Subcutaneous abdominal adipose tissue (tissue), 5 donors: ENCODE data around the gene WBP1.
"Not testable (repeated sequence)": the region's sequence is repeated elsewhere in the genome, so short reads cannot be mapped to it uniquely, and the experiment has no call there.

Experiments
- H3K27ac ChIP-seq: one replicate; pipeline ENCODE4 v1.7.0; 2013; ENCODE audit warnings: low read depth, mild to moderate bottlenecking, inconsistent platforms, low read length, moderate library complexity
- H3K27me3 ChIP-seq, 5 donors: one replicate each; pipeline ENCODE4 v1.7.0; 2013; ENCODE audit warnings: low read length in 5 of 5, inconsistent platforms in 1 of 5; ENCODE audit not compliant: control insufficient read depth in 5 of 5, insufficient read depth in 4 of 5
- H3K36me3 ChIP-seq, 5 donors: one replicate each; pipeline ENCODE4 v1.7.0; 2013; ENCODE audit warnings: low read length in 5 of 5; ENCODE audit not compliant: control insufficient read depth in 5 of 5, insufficient read depth in 5 of 5
- H3K4me1 ChIP-seq, 5 donors: one replicate each; pipeline ENCODE4 v1.7.0; 2013; ENCODE audit warnings: low read length in 5 of 5, mild to moderate bottlenecking in 3 of 5, moderate library complexity in 1 of 5; ENCODE audit not compliant: control insufficient read depth in 5 of 5, insufficient read depth in 5 of 5
- H3K4me3 ChIP-seq, 5 donors: one replicate each; pipeline ENCODE4 v1.7.0; 2013; ENCODE audit warnings: low read length in 5 of 5, low read depth in 1 of 5
- H3K9ac ChIP-seq, 5 donors: one replicate each; pipeline ENCODE4 v1.7.0; 2013; ENCODE audit warnings: low read length in 5 of 5, mild to moderate bottlenecking in 4 of 5, moderate library complexity in 3 of 5
- H3K9me3 ChIP-seq, 5 donors: one replicate each; pipeline ENCODE4 v1.7.0; 2013; ENCODE audit warnings: low read length in 5 of 5; ENCODE audit not compliant: control insufficient read depth in 5 of 5
- donor health status: healthy.
- donor health status: healthy.
- donor health status: healthy.
- donor health status: healthy.
- donor health status: healthy.

WBP1 gene

DNA sequence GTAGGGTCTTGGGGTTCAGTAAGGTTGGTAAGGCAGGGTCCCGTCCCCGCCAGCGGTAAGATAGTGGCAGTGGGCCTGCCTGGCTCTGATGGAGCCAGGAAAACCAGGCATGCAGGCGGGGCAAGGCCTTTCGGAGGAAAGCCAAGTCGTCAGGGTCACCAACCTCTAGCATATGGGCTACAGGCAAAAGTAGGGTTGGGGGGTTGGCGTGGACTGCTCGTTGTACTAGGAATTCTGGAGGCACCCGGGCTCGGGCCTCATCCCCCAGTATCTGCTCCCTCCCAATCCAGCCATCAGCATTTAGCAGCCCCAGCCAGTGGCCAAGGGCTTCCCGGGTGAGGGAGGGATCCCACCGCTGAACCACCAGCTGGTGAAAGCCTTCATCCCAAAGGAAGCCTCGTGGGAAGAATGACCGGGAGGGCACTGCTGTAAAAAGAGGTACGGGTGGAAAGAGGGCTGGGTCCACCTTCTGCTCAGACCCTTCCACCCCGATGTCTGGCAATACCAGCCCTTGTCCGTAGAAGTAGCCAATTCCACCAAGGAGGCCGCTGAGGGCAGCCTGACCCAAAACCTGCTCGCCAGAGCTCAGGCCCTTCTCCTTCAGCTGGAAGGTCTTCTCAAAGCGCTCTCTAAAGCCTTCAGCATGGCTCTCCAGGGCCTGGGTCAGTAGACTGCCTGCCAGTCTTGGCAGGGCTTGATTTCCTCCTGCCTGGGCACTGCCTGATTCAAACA is 4.0 kb downstream of the WBP1 start:
- Histone ChIP-seq H3K27me3 (no peaks in the 10 kb centered on the region), H3K27ac (no peak overlapping the region), H3K9ac (no peak overlapping the region), H3K4me1 (peaks cover 4 to 37% (median 30%) of the 10 kb centered on the region in 5 donors), H3K9me3 (no peaks in the 10 kb centered on the region), H3K36me3 (peaks cover 0 to 24% (median 21%) of the 10 kb centered on the region in 5 donors), H3K4me3 (no peak overlapping the region)

GRCh38 chr2:74462786-74463105 is 4.5 kb downstream of the WBP1 start:
- peaks cover 4 to 32% (median 26%) of the 10 kb centered on the region in 5 donors for H3K4me1 ChIP-seq

GRCh38 chr2:74464406-74464805 is 6.2 kb downstream of the WBP1 start:
- Histone ChIP-seq H3K9me3 (no peaks in the 10 kb centered on the region), H3K36me3 (peaks cover 0 to 24% (median 21%) of the 10 kb centered on the region in 5 donors), H3K4me3 (peak overlapping the region; percentile 72 to 92 (median 84)), H3K27me3 (no peaks in the 10 kb centered on the region), H3K4me1 (peaks cover 0 to 20% (median 16%) of the 10 kb centered on the region in 5 donors), H3K27ac (peak overlapping the region; percentile 72), H3K9ac (peak overlapping the region in 4 of 5 donors; percentile 89 to 95 (median 94))

More at GRCh38 chr2:74462786-74463105, 4.5 kb downstream of the WBP1 start:
- H3K9me3 ChIP-seq: no peaks in the 10 kb centered on the region
- H3K4me3 ChIP-seq: no peak overlapping the region
- no peak overlapping the region for H3K27ac ChIP-seq
- H3K27me3 ChIP-seq: no peaks in the 10 kb centered on the region
- H3K36me3 ChIP-seq: peaks cover 0 to 24% (median 21%) of the 10 kb centered on the region in 5 donors
- no peak overlapping the region for H3K9ac ChIP-seq

DNA sequence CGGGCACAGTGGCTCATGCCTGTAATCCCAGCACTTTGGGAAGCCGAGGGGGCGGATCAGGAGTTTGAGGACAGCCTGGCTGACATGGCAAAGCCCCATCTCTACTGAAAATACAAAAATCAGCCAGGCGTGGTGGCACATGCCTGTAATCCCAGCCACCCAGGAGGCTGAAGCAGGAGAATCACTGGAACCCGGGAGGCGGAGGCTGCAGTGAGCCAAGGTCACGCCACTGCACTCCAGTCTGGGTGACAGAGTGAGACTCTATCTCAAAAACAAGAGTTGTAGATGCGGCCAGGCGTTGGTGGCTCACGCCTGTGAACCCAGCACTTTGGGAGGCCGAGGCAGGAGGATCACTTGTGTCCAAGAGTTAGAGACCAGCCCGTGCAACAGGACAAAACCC is 12.5 kb downstream of the WBP1 start:
- H3K4me3 ChIP-seq, H3K9ac ChIP-seq: not testable (repeated sequence)

GRCh38 chr2:74471332-74472065 is 13.3 kb downstream of the WBP1 start:
- H3K4me3 ChIP-seq: peak overlapping the region; percentile 86 to 98 (median 92)
- H3K27me3 ChIP-seq: no peaks in the 10 kb centered on the region
- no peaks in the 10 kb centered on the region for H3K9me3 ChIP-seq
- H3K27ac ChIP-seq: peak overlapping the region; percentile 93
- peaks cover 2 to 23% (median 22%) of the 10 kb centered on the region in 5 donors for H3K4me1 ChIP-seq
- peak overlapping the region in 4 of 5 donors; percentile 83 to 92 (median 88) for H3K9ac ChIP-seq
- H3K36me3 ChIP-seq: peaks cover 0 to 19% (median 14%) of the 10 kb centered on the region in 5 donors

More for the DNA sequence above, 12.5 kb downstream of the WBP1 start:
- not testable (repeated sequence) for H3K9me3 ChIP-seq, H3K27ac ChIP-seq, H3K27me3 ChIP-seq
- H3K4me1 ChIP-seq: peaks cover 2 to 27% (median 26%) of the 10 kb centered on the region in 5 donors
- H3K36me3 ChIP-seq: peaks cover 0 to 16% (median 14%) of the 10 kb centered on the region in 5 donors

- Histone ChIP-seq H3K27ac (peak within 1 kb of the TSS; percentile 93), H3K4me1 (peaks cover 2 to 28% (median 27%) of the 10 kb centered on the region in 5 donors), H3K9me3 (no peaks in the 10 kb centered on the region), H3K36me3 (peaks cover 0 to 24% (median 17%) of the 10 kb centered on the region in 5 donors), H3K9ac (peak within 1 kb of the TSS; percentile 77 to 92 (median 84)), H3K27me3 (no peaks in the 10 kb centered on the region), H3K4me3 (peak within 1 kb of the TSS; percentile 86 to 98 (median 92))
Measured at GRCh38 chr2:74472086-74472944, 14.1 kb downstream of the WBP1 start, which contains the start of gene MRPL53. Gene MRPL53, minus strand, starts transcription at chr2:74472680. Its CDS starts 20 bp downstream, at chr2:74472660.

- Histone ChIP-seq H3K9me3 (no peaks in the 10 kb centered on the region), H3K27me3 (no peaks in the 10 kb centered on the region), H3K27ac (peak overlapping the region; percentile 93), H3K4me3 (peak overlapping the region; percentile 86 to 98 (median 92)), H3K36me3 (peaks cover 0 to 29% (median 20%) of the 10 kb centered on the region in 5 donors), H3K4me1 (peaks cover 2 to 29% (median 27%) of the 10 kb centered on the region in 5 donors), H3K9ac (peak overlapping the region; percentile 77 to 92 (median 84))
Measured at GRCh38 chr2:74472945-74473258, 14.7 kb downstream of the WBP1 start.

- no peaks in the 10 kb centered on the region for H3K9me3 ChIP-seq
- peaks cover 3 to 34% (median 22%) of the 10 kb centered on the region in 5 donors for H3K36me3 ChIP-seq
- H3K9ac ChIP-seq: no peak overlapping the region
- no peaks in the 10 kb centered on the region for H3K27me3 ChIP-seq
- no peak overlapping the region for H3K4me3 ChIP-seq
- no peak overlapping the region for H3K27ac ChIP-seq
- H3K4me1 ChIP-seq: peaks cover 2 to 29% (median 27%) of the 10 kb centered on the region in 5 donors
Measured at GRCh38 chr2:74474481-74474880, 16.2 kb downstream of the WBP1 start.

DNA sequence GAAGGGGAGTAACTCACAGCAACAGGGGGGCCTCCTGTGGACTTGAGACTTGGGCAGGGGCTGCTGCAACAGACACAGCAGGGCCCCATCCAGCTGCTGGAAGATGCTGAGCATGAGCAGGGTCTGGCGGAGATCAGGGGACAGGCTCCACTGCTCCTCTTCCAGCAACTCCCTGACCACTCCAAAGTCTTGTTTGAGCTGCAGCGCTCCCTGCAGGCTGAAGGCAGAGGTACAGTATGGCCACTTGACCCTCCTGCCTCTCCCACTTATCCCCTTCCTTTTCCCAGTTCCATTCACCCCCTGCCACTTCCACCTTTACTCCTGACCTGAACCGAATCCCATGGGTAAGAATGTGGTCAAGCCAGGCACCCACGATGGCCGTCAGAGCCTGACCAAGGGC is 16.7 kb downstream of the WBP1 start:
- Histone ChIP-seq H3K36me3 (peaks cover 3 to 38% (median 24%) of the 10 kb centered on the region in 5 donors), H3K9me3 (no peaks in the 10 kb centered on the region), H3K4me1 (peaks cover 2 to 29% (median 27%) of the 10 kb centered on the region in 5 donors), H3K4me3 (no peak overlapping the region), H3K27ac (no peak overlapping the region), H3K27me3 (no peaks in the 10 kb centered on the region), H3K9ac (no peak overlapping the region)
